ENCODE results near the gene PHLDA3.
"Not testable (repeated sequence)": the region's sequence is repeated elsewhere in the genome, so short reads cannot be mapped to it uniquely, and the experiment has no call there.

Gene PHLDA3

GRCh38 chr1:201481761-201482493, 12.9 kb upstream of the PHLDA3 start:
- no peak for DNase-seq (ENCODE audit: extremely low read depth, low read depth)
- peak; percentile 90 for TF ChIP-seq CTCF (IDR thresholded peaks at IDR 0.05; ENCODE audit: low read depth, low read length)

GRCh38 chr1:201481004-201481380, 12.0 kb upstream of the PHLDA3 start:
- no peak for TF ChIP-seq CTCF (IDR thresholded peaks at IDR 0.05; ENCODE audit: low read depth, low read length)
- DNase-seq (ENCODE audit: extremely low read depth, low read depth), result no peak

GRCh38 chr1:201480231-201481003, 11.4 kb upstream of the PHLDA3 start:
- DNase-seq (ENCODE audit: extremely low read depth, low read depth), result no peak
- peak; percentile 4 for TF ChIP-seq CTCF (IDR thresholded peaks at IDR 0.05; ENCODE audit: low read depth, low read length)

- no peak for DNase-seq (ENCODE audit: extremely low read depth, low read depth)
- no peak for TF ChIP-seq CTCF (IDR thresholded peaks at IDR 0.05; ENCODE audit: low read depth, low read length)
Measured at GRCh38 chr1:201479201-201479730, 10.3 kb upstream of the PHLDA3 start.

GRCh38 chr1:201478666-201479065, 9.7 kb upstream of the PHLDA3 start:
- DNase-seq (ENCODE audit: extremely low read depth, low read depth), result not testable (repeated sequence)

- no peak for DNase-seq (ENCODE audit: extremely low read depth, low read depth)
Measured at GRCh38 chr1:201476670-201477344, 7.8 kb upstream of the PHLDA3 start.

More at GRCh38 chr1:201476670-201477344, 7.8 kb upstream of the PHLDA3 start:
- TF ChIP-seq CTCF (IDR thresholded peaks at IDR 0.05; ENCODE audit: low read depth, low read length), result no peak

Measured in AG09319 (cell line).